GM21529 (cell line): ENCODE results near the gene SULT2A1.
"Not testable (repeated sequence)": the region's sequence is repeated elsewhere in the genome, so short reads cannot be mapped to it uniquely, and the experiment has no call there.

Experiments used
- ATAC-seq: cut with Tn5 transposase; IDR thresholded peaks from one replicate; pipeline ENCODE4 v1.9.1; 2021; ENCODE audit not compliant: unreplicated experiment

Gene SULT2A1

DNA sequence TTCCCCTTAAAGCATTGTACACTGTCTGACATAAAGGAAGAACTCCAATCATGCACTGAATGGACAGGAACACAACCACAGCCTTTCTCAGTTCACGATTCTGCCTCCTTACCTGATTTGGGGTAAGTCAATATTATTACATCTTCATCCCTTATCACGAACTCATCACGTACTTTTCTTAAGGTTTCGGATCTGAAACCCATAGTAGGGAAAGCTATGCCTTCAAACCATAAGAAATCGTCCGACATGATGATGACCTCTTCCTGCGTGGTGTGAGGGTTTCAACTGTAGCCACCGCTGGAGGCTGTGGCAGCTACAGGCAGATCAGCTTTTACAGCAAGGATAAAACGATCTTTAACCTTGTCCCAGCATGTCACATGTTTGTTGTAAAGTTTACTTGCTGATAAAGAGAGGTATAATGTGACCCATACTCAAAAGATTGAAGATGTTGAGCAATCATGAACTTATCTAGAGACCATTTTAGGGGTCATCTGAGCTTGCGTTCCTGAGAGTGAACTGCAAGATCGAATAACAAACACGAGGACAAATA is at the start of gene SULT2A1:
Gene SULT2A1, minus strand, starts transcription at position 306 of the 550 bp plus-strand sequence. Its CDS starts 58 bp downstream, at position 248.
- ATAC-seq: no peak

GRCh38 chr19:47928581-47928980 is 42.5 kb upstream of the SULT2A1 start:
- ATAC-seq: not testable (repeated sequence)

DNA sequence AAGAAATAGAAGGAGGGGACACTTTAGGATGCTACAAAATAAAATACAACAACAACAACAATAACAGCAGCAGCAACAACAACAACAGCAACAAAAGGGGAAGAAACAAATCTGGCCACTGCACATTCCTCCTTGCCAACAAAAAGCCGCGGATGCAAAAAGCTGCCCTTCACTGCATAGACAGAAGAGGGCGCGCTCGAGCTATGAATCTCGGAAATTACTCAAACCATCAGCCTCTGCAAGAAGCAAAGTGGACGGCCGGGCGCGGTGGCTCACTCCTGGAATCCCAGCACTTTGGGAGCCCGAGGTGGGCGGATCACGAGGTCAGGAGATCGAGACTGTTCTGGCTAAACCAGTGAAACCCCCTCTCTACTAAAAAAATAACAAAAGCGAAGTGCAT is 34.0 kb upstream of the SULT2A1 start:
- not testable (repeated sequence) for ATAC-seq

- not testable (repeated sequence) for ATAC-seq
Measured at GRCh38 chr19:47910191-47910590, 24.1 kb upstream of the SULT2A1 start.

- not testable (repeated sequence) for ATAC-seq
Measured at GRCh38 chr19:47909350-47909749, 23.2 kb upstream of the SULT2A1 start.

GRCh38 chr19:47901370-47901769 is 15.3 kb upstream of the SULT2A1 start:
- ATAC-seq: no peak

DNA sequence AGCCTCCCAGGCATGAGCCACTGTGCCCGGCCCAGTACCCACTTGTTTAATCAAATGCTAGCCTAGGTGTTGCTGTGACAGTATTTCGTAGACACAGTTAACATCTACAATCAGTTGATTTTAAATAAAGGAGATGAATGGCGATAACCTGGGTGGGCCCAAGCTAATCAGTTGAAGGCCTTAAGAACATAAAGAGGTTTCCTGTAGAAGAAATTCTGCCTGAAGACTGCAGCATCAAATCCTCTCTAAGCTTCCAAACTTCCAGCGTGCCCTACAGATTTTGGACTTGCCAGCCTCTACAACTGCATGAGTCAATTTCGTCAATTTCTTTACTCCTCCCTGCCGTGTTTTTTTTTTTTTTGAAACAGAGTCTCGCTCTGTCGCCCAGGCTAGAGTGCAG is 13.2 kb upstream of the SULT2A1 start:
- ATAC-seq: no peak

DNA sequence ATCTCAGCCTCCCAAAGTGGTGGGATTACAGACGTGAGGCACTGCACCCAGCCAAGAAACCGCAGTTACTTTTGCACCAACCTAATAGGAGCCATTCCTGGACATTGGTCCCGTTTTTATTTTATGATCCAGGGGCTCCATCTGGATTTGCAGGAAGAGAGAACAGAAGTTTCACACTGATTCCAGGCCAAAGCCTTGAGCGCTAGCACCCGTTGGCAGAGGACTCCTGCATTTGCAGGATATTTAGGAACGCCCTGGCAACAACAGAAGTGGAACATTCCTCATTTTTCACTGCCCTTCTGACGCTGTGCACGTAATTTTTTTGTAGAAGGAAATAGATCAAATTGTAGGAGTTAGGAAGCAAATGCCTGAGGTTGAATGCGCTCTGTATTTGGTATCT is 11.7 kb upstream of the SULT2A1 start:
- no peak for ATAC-seq

DNA sequence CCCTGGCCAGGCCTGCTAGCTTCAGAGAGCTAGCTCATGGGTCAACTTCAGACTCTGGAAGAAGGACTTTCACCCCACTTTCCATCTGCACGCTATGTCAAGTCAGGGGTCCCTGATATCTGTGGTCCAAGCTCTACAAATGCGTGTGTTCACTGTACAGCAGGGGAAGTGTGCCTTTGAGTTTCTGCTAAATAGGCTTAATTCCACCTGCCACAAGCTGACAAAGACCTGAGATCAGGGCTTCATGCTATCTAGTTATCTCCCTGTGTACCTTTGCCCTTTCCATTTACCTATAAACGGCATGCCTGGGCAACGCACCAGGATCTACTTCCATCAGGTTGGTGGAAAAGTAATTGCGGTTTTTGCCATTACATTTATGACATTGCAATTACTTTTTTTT is 10.7 kb upstream of the SULT2A1 start:
- no peak for ATAC-seq

DNA sequence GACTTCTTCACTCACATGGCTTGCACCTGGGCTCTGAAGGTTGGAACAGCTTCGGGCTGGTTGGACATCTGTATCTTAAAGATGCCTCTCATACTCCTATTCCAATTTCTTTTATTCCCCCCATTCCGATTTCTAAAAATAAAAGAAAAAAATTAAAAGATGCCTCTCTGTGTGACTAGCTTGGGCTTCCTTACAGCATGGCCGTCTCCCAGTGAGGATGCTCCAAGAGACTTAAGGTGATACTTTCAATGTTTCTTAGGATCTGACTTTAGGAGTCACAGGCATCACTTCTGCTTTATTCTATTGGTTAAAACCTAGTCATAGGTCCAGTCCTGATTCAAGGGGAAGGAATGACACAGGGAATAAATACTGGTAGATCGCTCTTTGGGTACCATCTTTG is 9.9 kb upstream of the SULT2A1 start:
- no peak for ATAC-seq

GRCh38 chr19:47895165-47895782 is 9.2 kb upstream of the SULT2A1 start:
- no peak for ATAC-seq

- ATAC-seq: no peak
Measured at GRCh38 chr19:47891923-47892666, 6.0 kb upstream of the SULT2A1 start.

- ATAC-seq: no peak
Measured at GRCh38 chr19:47891622-47891922, 5.5 kb upstream of the SULT2A1 start.

GRCh38 chr19:47890865-47891621 is 4.9 kb upstream of the SULT2A1 start:
- no peak for ATAC-seq

- no peak for ATAC-seq
Measured at GRCh38 chr19:47885067-47885463, 1.1 kb downstream of the SULT2A1 start.

GRCh38 chr19:47882890-47883289 is 3.2 kb downstream of the SULT2A1 start:
- ATAC-seq: no peak

DNA sequence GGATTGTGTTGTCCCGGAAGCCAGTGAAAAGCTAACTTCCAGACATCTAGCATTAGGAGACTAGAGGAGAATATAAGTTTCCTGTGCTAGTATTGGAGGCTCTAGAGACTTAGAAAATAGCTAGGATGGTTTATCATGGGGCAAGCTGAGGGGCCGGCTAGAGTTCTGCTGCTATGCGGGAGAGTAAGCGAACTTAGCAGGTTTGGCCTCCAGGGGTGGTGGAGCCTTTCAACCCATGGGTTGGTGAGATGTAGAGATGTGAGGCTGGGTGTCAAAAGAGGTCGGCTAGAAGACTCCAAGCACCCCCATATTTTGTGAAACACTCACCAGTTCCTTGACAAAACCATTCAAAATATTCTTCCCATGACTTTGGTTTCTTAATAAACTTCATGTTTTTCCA is 4.4 kb downstream of the SULT2A1 start:
- no peak for ATAC-seq

DNA sequence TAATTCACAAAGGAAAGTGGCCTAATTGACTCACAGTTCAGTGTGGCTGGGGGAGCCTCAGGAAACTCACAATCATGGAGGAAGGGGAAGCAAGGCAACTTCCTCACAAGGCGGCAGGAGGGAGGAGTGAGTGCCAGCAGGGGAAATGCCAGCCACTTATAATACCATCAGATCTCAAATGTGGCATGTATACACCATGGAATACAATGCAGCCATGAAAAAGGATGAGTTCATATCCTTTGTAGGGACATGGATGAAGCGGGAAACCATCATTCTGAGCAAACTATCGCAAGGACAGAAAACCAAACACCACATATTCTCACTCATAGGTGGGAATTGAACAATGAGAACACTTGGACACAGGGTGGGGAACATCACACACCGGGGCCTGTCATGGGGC is 6.7 kb downstream of the SULT2A1 start:
- ATAC-seq: not testable (repeated sequence)

- ATAC-seq: no peak
Measured at GRCh38 chr19:47878906-47879305, 7.2 kb downstream of the SULT2A1 start.

DNA sequence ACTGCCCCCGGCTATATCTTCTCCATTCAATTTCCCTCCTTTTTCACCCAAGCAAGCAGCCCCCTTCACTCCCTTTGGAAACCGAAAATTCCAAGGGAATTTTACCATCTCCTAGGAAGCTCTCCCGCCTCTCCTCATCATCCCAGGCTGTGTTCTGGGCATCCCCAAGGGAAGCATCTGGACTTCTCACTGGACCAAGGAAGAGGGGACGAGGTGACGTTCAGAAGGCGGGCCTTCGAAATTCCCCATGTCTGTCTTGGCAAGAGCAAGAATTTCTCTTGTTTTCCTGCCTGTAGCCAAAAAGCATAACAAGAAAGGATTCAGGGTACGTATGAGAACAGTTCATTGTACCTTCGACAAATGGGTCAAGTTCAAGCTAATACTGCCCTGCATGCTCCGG is 20.9 kb downstream of the SULT2A1 start:
- ATAC-seq: no peak

DNA sequence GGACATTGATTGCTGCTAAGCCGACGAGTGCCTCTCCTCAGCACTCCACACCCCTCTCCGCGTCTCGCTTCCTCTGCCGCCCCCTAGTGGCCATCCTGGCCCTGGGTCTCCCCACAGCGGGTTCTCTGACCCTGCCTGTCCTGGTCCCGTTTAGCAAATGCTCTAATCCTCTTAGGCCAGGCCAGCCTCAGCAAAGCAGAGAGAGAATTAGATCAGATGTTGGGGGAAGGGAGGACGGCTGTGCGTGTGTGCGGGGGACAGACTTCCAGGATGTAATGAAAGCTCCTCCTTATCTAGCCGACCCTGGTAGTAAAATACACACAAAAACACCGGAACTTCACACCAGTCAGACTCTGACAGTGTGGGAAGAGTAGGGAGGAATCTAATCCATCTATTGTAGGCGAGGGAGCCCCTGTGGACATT is 22.6 kb downstream of the SULT2A1 start:
- no peak for ATAC-seq

GRCh38 chr19:47861630-47862029 is 24.5 kb downstream of the SULT2A1 start:
- ATAC-seq: no peak
